Stimulated activated CD4-positive, alpha-beta T cell treated with anti-CD3 and anti-CD28 coated beads, Interleukin-4, amount 100 ng/mL, for 4 hours (primary cell): ENCODE results near the gene DDX28.

ENCODE experiments used
- DNase-seq, 2 experiments: peaks; one replicate each; pipeline ENCODE4 v3.0.0-alpha.2; 2020

DDX28 gene

GRCh38 chr16:68022728-68023537 lies at the start of gene DDX28, which contains the start of gene DUS2:
Gene DDX28, minus strand, starts transcription at chr16:68023232. Its CDS starts 30 bp downstream, at chr16:68023202.
Gene DUS2, plus strand, starts transcription at chr16:68023284. Its CDS starts 14,740 bp downstream, at chr16:68038024.
- peak; percentile 91 to 92 for DNase-seq

DNA sequence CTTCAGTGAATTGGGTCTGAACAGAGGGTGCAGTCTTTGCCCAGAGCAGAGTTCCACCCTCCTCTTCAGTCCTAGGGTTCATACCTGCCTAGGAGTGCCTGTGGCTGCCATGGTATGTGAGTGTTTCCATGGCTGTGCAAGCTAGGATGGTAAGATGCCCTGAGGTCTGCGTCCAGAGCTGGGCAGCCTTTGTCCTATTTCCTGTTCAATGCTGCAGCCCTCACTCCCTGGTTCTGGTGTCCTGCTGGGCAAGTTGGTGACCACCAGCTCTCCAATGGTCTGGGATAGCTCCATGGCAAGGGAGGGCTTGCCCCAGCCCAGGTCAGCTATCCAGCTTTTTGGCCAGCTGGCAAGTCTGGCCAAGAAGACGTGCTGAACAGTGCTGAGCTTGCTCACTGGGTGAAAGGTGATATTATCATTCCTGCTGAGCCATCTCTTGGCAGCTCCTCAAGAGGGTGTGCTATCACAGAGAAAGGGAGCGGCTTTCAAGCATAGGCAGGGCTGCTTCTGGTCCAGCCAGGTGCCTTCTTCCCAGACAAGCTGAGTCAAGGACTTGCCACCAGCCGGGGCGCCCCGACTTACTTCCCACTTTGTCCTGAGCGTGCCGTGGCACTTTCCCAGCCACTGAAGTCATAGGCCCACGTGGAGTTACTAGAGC lies 49.1 kb upstream of the DDX28 start:
- DNase-seq, result no peak

DNA sequence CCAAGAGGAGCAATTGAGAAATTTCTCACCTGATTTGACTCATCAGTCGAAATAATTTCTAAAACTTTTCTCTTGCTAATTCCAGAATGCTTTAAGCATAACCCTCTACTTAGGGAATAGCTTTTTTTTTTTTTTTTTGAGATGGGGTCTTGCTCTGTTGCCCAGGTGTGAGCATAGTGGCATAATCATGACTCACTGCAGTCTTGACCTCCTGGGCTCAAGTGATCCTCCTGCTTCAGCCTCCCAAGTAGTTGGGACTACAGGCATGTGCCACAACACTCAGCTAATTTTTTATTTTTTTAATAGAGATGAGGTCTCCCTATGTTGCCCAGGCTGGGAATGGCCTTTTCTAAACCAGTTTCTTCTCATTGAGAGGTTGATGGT lies 48.5 kb upstream of the DDX28 start:
- no peak for DNase-seq

DNA sequence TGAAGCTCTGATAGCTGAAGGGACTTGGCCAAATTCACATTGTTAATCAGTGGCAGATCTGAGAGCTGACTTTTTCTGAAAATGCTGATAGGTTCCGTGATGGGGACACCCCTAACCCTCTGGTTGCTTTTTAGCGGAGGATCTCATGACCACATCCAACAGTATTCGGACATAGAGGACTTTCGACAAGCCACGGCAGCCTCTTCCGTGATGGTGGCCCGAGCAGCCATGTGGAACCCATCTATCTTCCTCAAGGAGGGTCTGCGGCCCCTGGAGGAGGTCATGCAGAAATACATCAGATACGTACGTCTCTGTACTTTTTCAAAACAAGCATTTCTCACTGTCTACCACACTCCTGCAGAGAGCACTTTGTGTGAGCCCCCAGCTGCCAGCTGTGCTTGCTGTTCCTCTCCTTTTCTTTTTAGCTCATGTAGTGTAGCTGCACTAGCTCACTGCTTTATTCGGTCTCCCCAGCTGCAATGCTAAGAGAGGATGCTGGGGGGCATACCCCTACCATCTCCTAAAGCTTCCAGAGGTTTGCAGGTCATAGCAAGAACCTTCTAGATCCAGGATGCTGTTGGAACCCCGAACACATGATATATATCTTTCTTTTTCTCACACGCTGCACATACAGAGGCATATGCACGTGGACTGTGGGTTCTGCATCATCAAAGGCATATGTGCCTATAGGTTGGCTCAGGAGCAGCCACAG lies 47.9 kb upstream of the DDX28 start:
- DNase-seq, result no peak

- no peak for DNase-seq
Measured at GRCh38 chr16:68070249-68070730, 47.3 kb upstream of the DDX28 start.

DNA sequence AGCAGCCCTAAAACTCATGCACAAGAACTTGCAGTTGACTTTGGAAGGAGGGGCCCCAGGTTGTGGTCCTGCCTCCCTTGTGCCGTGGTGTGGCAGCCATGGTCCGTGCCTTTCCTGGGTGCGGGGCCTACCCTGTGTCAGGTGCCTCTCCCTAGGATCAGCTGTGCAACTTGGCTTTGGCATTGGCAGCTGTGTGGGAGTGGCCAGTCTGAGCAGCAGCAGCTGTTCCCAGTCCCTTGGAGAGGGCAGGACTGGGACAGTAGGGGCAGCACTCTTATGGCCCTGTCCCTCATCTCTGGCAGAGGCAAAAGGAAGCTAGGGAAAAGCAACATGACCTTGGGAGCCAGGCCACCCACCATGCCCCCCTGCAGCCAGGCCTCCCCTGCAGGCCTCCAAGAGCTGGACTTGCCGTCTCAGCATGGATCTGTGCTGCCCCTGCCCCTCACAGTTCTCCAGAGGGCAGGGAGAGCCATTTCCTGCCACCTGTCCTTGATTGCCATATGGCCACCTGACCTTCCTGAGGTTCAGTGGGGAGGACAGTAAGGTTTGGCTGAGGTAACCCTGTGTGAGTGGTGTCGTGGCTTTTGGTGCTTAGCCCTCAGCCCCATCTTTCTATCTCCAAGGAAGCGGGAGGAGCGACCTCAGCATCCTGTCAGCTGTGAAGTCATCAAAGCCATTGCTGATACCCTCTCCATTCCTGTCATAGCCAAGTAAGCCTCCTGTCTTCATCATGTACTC lies 46.6 kb upstream of the DDX28 start:
- no peak for DNase-seq

DNA sequence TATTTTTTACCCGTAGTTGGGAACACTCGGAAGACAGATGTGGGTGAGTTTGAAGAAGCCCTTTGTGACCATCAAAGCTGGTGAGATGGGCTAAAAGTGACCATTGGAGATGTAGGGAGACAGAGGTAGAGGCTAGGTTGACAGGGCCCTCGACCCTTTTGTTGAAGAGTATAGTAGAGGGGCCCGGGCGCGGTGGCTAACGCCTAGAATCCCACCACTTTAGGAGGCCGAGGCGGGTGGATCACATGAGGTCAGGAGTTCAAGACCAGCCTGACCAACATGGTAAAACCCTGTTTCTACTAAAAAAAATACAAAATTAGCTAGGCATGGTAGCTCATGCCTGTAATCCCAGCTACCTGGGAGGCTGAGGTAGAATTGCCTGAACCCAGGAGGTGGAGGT lies 45.9 kb upstream of the DDX28 start:
- no peak for DNase-seq

- no peak for DNase-seq
Measured at GRCh38 chr16:68066763-68067162, 43.7 kb upstream of the DDX28 start.

DNA sequence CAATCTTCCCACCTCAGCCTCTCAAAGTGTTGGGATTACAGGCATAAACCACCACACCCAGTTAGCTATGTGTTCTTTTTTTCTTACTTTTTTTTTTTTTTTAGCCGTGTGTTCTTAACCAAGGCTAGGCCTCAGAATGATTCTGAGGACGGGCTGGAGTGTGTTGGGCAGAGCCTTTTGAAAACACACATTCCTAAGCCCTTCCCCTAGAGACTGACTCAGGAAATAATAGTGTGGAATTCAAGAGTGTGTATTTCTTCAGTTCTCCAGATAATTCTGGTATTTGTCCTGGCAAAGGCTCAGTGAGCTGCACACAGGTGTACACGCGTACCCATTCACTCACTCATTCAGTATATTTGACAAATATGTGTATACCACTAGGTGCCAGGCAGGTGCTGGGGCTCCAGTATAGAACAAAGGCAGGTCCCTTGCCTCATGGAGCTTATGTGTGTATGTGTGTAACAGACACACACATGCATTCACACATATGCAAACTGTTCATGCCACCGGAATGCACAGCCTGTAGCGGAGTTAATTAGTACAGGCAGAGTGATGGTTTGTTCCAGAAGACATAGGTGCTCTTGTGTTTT lies 42.8 kb upstream of the DDX28 start:
- no peak for DNase-seq

- peak; percentile 61 for DNase-seq
Measured at GRCh38 chr16:68064791-68065365, 41.8 kb upstream of the DDX28 start.

GRCh38 chr16:68062910-68063393 lies 39.9 kb upstream of the DDX28 start:
- DNase-seq, result no peak

DNA sequence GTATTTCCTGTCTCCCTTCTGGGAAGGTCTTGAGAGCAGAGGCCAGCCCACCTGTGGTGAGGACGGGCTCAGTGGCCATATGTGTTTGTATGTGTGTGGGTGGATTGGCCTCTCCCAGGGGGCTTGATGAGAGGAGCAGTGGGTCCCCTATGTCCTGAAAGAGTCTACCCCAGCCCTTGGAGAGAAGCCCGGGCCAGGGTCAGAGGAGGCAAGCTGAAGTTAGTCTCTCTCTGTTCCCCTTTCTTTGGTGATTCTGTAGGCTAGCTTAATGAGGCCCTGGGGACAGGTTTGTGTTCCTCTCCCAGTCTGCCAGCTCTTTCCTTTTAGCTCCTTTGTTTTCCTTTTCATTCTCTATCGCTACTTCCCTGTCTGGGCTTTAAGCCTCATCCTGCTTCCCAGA lies 38.4 kb upstream of the DDX28 start:
- no peak for DNase-seq

- DNase-seq, result no peak
Measured at GRCh38 chr16:68059804-68060203, 36.8 kb upstream of the DDX28 start.

DNA sequence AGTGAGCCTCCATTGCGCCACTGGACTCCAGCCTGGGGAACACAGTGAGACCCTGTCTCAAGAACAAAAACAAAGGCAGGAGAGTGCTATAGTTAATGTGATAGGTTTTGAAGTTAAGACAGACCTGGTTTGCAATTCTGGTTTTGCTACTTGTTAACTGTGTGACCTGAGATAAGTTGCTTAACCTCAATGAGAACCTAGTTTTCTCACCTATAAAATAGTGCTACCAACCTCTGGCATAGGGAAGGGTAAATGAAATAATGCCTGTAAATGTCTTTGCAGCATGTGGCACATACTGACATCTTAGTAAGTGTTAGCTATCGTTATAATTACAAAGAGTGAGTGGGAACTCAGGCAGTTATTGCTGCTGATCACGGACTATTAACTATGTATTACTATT lies 32.4 kb upstream of the DDX28 start:
- no peak for DNase-seq

GRCh38 chr16:68049449-68049848 lies 26.4 kb upstream of the DDX28 start:
- no peak for DNase-seq

DNA sequence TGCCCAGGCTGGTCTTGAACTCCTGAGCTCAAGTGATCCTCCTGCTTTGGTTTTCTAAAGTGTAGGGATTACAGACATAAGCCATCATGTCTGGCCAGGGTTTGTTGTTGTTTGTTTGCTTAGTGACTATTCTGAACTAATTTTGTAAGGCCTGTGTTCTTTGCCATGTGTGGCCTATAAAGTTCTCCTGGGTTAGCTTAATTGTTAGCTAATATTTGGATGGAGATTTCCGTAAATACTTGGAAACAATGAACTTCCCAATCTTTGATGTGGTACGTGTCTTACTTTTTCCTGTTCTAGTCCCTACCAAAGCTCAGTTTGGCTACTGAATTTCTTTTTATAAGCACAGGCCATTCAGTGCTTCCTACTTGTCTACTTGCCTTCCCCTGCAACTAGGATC lies 25.0 kb upstream of the DDX28 start:
- DNase-seq, result no peak

- DNase-seq, result no peak
Measured at GRCh38 chr16:68046106-68046505, 23.1 kb upstream of the DDX28 start.

DNA sequence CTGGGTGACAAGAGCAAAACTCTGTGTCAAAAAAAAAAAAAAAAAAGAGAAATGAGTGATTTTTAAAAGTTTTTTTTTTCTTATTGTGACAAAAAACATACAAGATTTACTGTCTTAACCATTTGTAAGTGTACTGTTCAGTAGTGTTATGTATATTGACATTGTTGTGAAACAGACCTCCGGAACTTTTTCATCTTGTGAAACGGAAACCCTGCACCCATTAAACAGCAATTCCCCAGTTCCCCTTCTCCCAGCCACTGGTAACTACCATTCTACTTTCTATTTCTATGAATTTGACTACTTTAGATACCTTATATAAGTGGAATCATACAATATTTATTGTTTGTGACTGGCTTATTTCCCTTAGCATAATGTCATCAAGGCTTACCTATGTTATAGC lies 18.8 kb upstream of the DDX28 start:
- DNase-seq, result no peak

DNA sequence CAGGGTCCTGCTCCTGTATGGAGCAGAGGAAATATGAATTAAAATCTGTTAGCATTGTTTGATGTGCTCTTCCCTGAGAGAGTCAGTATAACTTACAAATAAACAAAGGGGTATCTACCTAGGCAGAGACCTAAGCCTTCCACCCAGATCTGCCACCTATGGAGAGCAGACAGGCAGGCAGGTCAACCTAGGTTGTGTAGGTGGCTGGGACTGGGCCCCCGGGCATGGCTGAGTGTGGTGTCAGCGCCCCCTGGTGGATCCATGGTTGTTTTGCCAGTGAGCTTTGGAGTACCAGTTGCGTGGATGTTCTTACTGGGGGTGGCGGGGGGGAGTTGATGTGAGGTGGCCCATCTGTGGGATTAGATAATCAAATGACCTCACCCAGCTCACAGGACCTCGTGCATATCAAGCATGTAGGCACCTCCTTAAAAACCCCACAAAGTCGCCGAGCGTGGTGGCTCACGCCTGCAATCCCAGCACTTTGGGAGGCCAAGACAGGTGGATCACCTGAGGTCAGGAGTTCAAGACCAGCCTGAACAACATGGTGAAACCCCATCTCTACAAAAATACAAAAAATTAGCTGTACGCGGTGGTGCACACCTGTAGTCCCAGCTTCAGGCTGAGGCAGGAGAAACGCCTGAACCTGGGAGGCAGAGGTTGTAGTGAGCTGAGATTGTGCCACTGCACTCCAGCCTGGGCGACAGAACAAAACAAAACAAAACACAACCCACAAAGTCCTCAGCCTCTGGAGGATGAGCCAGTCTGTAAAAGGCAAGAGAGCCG lies 17.7 kb upstream of the DDX28 start:
- DNase-seq, result peak; percentile 81 to 86

DNA sequence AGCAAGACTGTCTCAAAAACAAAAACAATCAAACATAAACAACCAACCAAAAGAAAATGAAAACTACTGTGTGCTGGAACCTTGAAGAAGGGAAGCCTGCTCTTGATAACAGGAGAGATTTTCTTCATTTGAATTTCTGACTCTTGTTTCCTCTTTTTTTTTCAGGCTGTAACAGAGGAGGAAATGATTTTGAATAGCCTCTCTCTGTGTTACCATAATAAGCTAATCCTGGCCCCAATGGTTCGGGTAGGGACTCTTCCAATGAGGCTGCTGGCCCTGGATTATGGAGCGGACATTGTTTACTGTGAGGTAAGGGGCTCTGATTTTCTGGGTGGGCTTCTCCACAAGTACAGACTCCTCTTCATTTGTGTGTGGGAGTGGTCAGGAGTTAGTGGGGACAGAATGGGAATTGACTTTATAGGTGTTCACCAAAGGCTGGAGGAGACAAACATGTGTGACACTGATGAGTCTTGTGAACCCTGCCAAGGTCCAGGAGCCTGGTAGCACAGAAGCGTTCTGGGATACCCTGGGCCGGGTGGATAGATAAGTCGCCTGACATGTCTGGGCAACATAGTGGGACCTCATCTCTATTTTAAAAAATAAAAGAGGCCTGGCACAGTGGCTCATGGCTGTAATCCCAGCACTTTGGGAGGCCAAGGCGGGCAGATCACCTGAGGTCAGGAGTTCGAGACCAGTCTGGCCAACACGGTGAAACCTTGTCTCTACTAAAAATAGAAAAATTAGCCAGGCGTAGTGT lies 15.0 kb upstream of the DDX28 start:
- no peak for DNase-seq
